GM12878 (cell line): ENCODE results near the gene LEMD2.

Experiments used
- CTCF ChIP-seq, 3 experiments: IDR thresholded peaks in 2 of 3; conservative IDR thresholded peaks in 1 of 3; 2 replicates each; pipeline ENCODE4 v1.5.1; 2011; ENCODE audit warnings: low read depth in 3 of 3, low read length in 3 of 3, mild to moderate bottlenecking in 3 of 3, control low read depth in 2 of 3, moderate library complexity in 2 of 3, inconsistent platforms in 1 of 3, mixed read lengths in 1 of 3; ENCODE audit not compliant: control insufficient read depth in 2 of 3, insufficient read depth in 1 of 3; ENCODE audit errors: extremely low read depth in 1 of 3
- TF ChIP-seq, protein P1 (sequence below): IDR thresholded peaks from 2 replicates; pipeline ENCODE4 v1.6.1; 2011; ENCODE audit warnings: low read depth, low read length, improper control_type of control experiment, borderline replicate concordance

GRCh38 chr6:33748841-33749240 lies 40.1 kb downstream of the LEMD2 start:
- TF ChIP-seq, protein P1, sequence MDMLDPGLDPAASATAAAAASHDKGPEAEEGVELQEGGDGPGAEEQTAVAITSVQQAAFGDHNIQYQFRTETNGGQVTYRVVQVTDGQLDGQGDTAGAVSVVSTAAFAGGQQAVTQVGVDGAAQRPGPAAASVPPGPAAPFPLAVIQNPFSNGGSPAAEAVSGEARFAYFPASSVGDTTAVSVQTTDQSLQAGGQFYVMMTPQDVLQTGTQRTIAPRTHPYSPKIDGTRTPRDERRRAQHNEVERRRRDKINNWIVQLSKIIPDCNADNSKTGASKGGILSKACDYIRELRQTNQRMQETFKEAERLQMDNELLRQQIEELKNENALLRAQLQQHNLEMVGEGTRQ: no peak
- no peak for TF ChIP-seq CTCF (IDR thresholded peaks at IDR 0.05 in 2 of 3, conservative IDR thresholded peaks at IDR 0.05 in 1 of 3; ENCODE audit: control insufficient read depth in 2 of 3, extremely low read depth in 1 of 3, insufficient read depth in 1 of 3, low read depth in 3 of 3, low read length in 3 of 3)
